ENCODE measurements around the gene SRR. TPM values are rescaled to one million over a fixed set of nuclear protein-coding genes. Genes with fewer than 3 reads are reported as not detected.
"Not testable (repeated sequence)": the region's sequence is repeated elsewhere in the genome, so short reads cannot be mapped to it uniquely, and the experiment has no call there.

Gene SRR
- total RNA-seq, 4 donors from 2014 or later, result 12.3 to 31.7 (median 24.1) TPM

GRCh38 chr17:2264067-2264860, 39.5 kb upstream of the SRR start:
- no peaks in the 10 kb centered on the region for H3K9me3 ChIP-seq
- DNase-seq, result no peak
- TF ChIP-seq POLR2A (IDR thresholded peaks at IDR 0.05), result no peak
- no peak for TF ChIP-seq CTCF (IDR thresholded peaks at IDR 0.05)
- H3K4me3 ChIP-seq (replicated peaks in 1 of 3), result no peak overlapping the region
- no peaks in the 10 kb centered on the region for H3K27me3 ChIP-seq
- WGBS, 2 donors, result 77 to 81% methylated on average over 10 of the region's 10 CpGs
- no peaks in the 10 kb centered on the region for H3K4me1 ChIP-seq
- intact Hi-C loops (cut with DNase I), result no loop called here
- no peak overlapping the region for H3K27ac ChIP-seq
- H3K36me3 ChIP-seq, result peaks cover 0 to under 1% of the 10 kb centered on the region in 2 donors

GRCh38 chr17:2265166-2265565, 38.6 kb upstream of the SRR start:
- WGBS, 2 donors, result 96 to 99% methylated on average over 10 of the region's 10 CpGs
- H3K27ac ChIP-seq; H3K36me3 ChIP-seq; intact Hi-C loops (cut with DNase I); H3K4me3 ChIP-seq (replicated peaks in 1 of 3); H3K9me3 ChIP-seq; H3K27me3 ChIP-seq; H3K4me1 ChIP-seq; DNase-seq: not testable (repeated sequence)

GRCh38 chr17:2266045-2266864, 37.5 kb upstream of the SRR start:
- no peak overlapping the region for H3K27ac ChIP-seq
- no peak overlapping the region for H3K4me3 ChIP-seq (replicated peaks in 1 of 3)
- peaks cover 0 to 3% of the 10 kb centered on the region in 2 donors for H3K4me1 ChIP-seq
- no peaks in the 10 kb centered on the region for H3K27me3 ChIP-seq
- intact Hi-C loops (cut with DNase I), result no loop called here
- TF ChIP-seq POLR2A (IDR thresholded peaks at IDR 0.05) (no peak), CTCF (IDR thresholded peaks at IDR 0.05) (no peak)
- 78 to 80% methylated on average over 13 of the region's 13 CpGs for WGBS, 2 donors
- peak; percentile 19 to 20 for DNase-seq
- peaks cover 0 to 12% of the 10 kb centered on the region in 2 donors for H3K36me3 ChIP-seq
- H3K9me3 ChIP-seq, result no peaks in the 10 kb centered on the region

GRCh38 chr17:2266865-2267228, 36.9 kb upstream of the SRR start:
- no peak overlapping the region for H3K4me3 ChIP-seq (replicated peaks in 1 of 3)
- no peaks in the 10 kb centered on the region for H3K27me3 ChIP-seq
- no peak overlapping the region for H3K27ac ChIP-seq
- peaks cover 0 to 12% of the 10 kb centered on the region in 2 donors for H3K36me3 ChIP-seq
- WGBS, 2 donors, result 66 to 90% methylated on average over 3 of the region's 3 CpGs
- no peak for DNase-seq
- intact Hi-C loops (cut with DNase I), result no loop called here
- TF ChIP-seq POLR2A (IDR thresholded peaks at IDR 0.05), result no peak
- TF ChIP-seq CTCF (IDR thresholded peaks at IDR 0.05), result no peak
- H3K4me1 ChIP-seq, result peaks cover 0 to 3% of the 10 kb centered on the region in 2 donors
- no peaks in the 10 kb centered on the region for H3K9me3 ChIP-seq

- peaks cover 0 to 3% of the 10 kb centered on the region in 2 donors for H3K4me1 ChIP-seq
- TF ChIP-seq CTCF (IDR thresholded peaks at IDR 0.05), result no peak
- DNase-seq, result no peak
- peaks cover 0 to 12% of the 10 kb centered on the region in 2 donors for H3K36me3 ChIP-seq
- no peaks in the 10 kb centered on the region for H3K9me3 ChIP-seq
- no peak overlapping the region for H3K27ac ChIP-seq
- 96 to 97% methylated on average over 4 of the region's 4 CpGs for WGBS, 2 donors
- H3K27me3 ChIP-seq, result no peaks in the 10 kb centered on the region
- no peak overlapping the region for H3K4me3 ChIP-seq (replicated peaks in 1 of 3)
- intact Hi-C loops (cut with DNase I), result no loop called here
These were observed 36.4 kb upstream of the SRR start for GRCh38 chr17:2267354-2267753.
